ENCODE results near the gene BHLHA15.

BHLHA15 gene

DNA sequence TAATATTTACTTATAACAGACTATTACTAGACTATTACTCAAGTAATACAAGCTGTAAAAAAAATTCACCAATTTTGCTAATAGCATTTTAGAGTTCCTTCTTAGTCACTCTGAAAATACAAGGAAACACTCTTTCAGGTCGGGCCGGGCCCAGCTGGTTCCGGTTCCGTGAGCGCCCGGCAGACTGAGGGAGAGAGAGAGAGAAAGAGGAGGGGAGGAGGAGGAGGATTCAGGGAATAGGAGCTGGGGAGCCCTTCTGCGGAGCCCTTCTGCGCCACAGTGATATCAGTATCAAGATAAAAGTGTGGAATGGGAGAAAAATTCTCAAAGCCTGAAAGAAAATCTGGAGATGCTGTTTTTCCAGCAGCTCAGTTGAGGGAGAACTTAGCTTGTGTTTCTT lies 30.5 kb upstream of the BHLHA15 start:
- peaks cover 3% of the 10 kb centered on the region for H3K79me1 ChIP-seq (ENCODE audit: low read depth, low read length)
- H3K4me1 ChIP-seq (ENCODE audit: control insufficient read depth in 2 of 2, insufficient read depth in 1 of 2, low read depth in 1 of 2, low read length in 2 of 2), result no peaks in the 10 kb centered on the region
- H3K4me2 ChIP-seq (ENCODE audit: insufficient read depth, low read length, poor library complexity, severe bottlenecking), result no peak overlapping the region
- H2AFZ ChIP-seq (ENCODE audit: low read length), result no peak overlapping the region
- no peak overlapping the region for H3K14ac ChIP-seq (ENCODE audit: low read length)
- no peak overlapping the region for H2BK12ac ChIP-seq (ENCODE audit: low read length)
- H2BK5ac ChIP-seq (ENCODE audit: low read length), result no peak overlapping the region
- no peak overlapping the region for H3K27ac ChIP-seq (replicated peaks; ENCODE audit: low read length)
- H4K91ac ChIP-seq (ENCODE audit: low read depth, low read length, poor library complexity), result no peak overlapping the region
- no peaks in the 10 kb centered on the region for H3K27me3 ChIP-seq (ENCODE audit: control insufficient read depth in 3 of 3, insufficient read depth in 3 of 3, low read depth in 1 of 3, low read length in 3 of 3)
- H3K4me3 ChIP-seq (ENCODE audit: low read length in 2 of 2), result no peak overlapping the region
- no peak overlapping the region for H3K4ac ChIP-seq (ENCODE audit: low read length)
- H3K36me3 ChIP-seq (replicated peaks in 1 of 2; ENCODE audit: control insufficient read depth in 2 of 2, insufficient read depth in 2 of 2, low read length in 2 of 2), result peaks cover 7 to 38% of the 10 kb centered on the region in 2 donors
- no peak overlapping the region for H4K8ac ChIP-seq (ENCODE audit: low read depth, low read length)
- no peak overlapping the region for H3K18ac ChIP-seq (ENCODE audit: low read length)
- H2BK120ac ChIP-seq (ENCODE audit: low read depth, low read length), result no peak overlapping the region
- WGBS, 2 donors (ENCODE audit: extremely low coverage in 2 of 2, insufficient read length in 2 of 2, insufficient replicate concordance in 1 of 2), result no CpG with 5 or more reads among the region's 8 CpGs
- H2BK15ac ChIP-seq (ENCODE audit: low read length), result no peak overlapping the region
- no peak overlapping the region for H3K23ac ChIP-seq (ENCODE audit: low read depth, low read length, poor library complexity)
- no peak for DNase-seq (ENCODE audit: low spot score)
- H3K9ac ChIP-seq (ENCODE audit: low read depth, low read length, poor library complexity), result no peak overlapping the region
- H3K9me3 ChIP-seq (replicated peaks in 1 of 2; ENCODE audit: control insufficient read depth in 2 of 2, insufficient read depth in 1 of 2, low read depth in 1 of 2, low read length in 2 of 2), result peaks cover 0 to 3% of the 10 kb centered on the region in 2 donors
- no peak overlapping the region for H2AK5ac ChIP-seq (ENCODE audit: low read depth, low read length)

DNA sequence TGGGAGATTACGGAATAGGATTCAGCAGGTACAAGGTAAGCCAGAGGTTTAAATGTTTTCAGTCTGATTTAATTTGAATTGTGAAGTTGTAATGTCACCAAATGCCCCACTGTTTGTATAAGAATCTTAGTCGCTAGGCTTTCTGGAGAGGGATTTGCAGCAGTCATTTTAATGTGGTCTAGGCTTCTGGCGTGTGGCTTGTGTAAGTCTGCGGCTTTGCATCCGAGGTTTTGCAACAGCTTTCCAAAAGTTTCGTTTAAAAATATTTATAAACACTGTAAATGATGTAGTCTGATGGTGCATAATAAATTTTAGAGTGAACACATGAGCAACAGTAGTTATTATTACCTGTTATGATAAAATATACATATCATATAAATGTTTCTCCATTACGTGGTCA lies 26.1 kb upstream of the BHLHA15 start:
- Histone ChIP-seq H2BK15ac (ENCODE audit: low read length) (no peak overlapping the region), H3K4ac (ENCODE audit: low read length) (no peak overlapping the region), H4K8ac (ENCODE audit: low read depth, low read length) (no peak overlapping the region), H2BK120ac (ENCODE audit: low read depth, low read length) (no peak overlapping the region), H3K9me3 (replicated peaks in 1 of 2; ENCODE audit: control insufficient read depth in 2 of 2, insufficient read depth in 1 of 2, low read depth in 1 of 2, low read length in 2 of 2) (peaks cover 5 to 9% of the 10 kb centered on the region in 2 donors), H3K18ac (ENCODE audit: low read length) (no peak overlapping the region), H3K23ac (ENCODE audit: low read depth, low read length, poor library complexity) (no peak overlapping the region), H3K9ac (ENCODE audit: low read depth, low read length, poor library complexity) (no peak overlapping the region), H3K4me3 (ENCODE audit: low read length in 2 of 2) (no peak overlapping the region), H3K27ac (replicated peaks; ENCODE audit: low read length) (no peak overlapping the region), H3K36me3 (replicated peaks in 1 of 2; ENCODE audit: control insufficient read depth in 2 of 2, insufficient read depth in 2 of 2, low read length in 2 of 2) (peaks cover 5 to 40% of the 10 kb centered on the region in 2 donors), H3K79me1 (ENCODE audit: low read depth, low read length) (no peaks in the 10 kb centered on the region), H2AK5ac (ENCODE audit: low read depth, low read length) (no peak overlapping the region), H3K27me3 (ENCODE audit: control insufficient read depth in 3 of 3, insufficient read depth in 3 of 3, low read depth in 1 of 3, low read length in 3 of 3) (no peaks in the 10 kb centered on the region), H4K91ac (ENCODE audit: low read depth, low read length, poor library complexity) (no peak overlapping the region), H3K14ac (ENCODE audit: low read length) (no peak overlapping the region), H2AFZ (ENCODE audit: low read length) (no peak overlapping the region), H2BK5ac (ENCODE audit: low read length) (no peak overlapping the region), H3K4me2 (ENCODE audit: insufficient read depth, low read length, poor library complexity, severe bottlenecking) (no peak overlapping the region), H3K4me1 (ENCODE audit: control insufficient read depth in 2 of 2, insufficient read depth in 1 of 2, low read depth in 1 of 2, low read length in 2 of 2) (no peaks in the 10 kb centered on the region), H2BK12ac (ENCODE audit: low read length) (no peak overlapping the region)
- WGBS, 2 donors (ENCODE audit: extremely low coverage in 2 of 2, insufficient read length in 2 of 2, insufficient replicate concordance in 1 of 2), result no CpG with 5 or more reads among the region's 7 CpGs
- DNase-seq (ENCODE audit: low spot score), result no peak

DNA sequence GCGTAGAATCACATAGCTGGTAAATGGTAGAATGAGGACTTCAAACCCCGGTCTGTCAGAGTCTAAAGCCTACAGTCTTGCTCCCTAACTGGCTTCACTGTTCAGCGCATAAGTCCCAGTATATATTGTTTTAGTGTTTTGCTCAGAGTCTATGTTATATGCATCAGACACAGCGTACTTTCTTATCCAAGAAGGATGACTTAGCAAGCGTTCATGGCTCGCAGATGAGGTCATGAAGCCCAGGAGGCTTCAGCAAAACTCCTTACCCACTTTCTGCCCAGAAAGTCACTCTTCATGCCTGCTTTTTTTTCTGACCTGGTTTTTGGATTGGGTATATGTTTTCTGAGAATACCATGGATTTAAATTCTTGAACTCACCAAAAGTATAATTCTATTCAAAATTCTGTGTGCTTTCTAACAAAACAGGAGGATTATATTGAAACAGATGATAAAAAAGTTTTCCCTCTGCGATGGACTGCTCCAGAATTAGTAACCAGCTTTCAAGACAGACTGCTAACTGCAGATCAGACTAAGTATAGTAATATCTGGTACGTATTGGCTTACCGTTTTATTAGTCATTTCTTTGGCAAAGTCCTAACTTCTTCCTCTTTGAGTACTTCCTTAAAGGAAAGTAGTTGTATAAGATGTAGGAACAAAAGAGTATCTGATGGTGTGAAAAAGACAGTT lies 24.6 kb upstream of the BHLHA15 start:
- Histone ChIP-seq H3K27me3 (ENCODE audit: control insufficient read depth in 3 of 3, insufficient read depth in 3 of 3, low read depth in 1 of 3, low read length in 3 of 3) (no peaks in the 10 kb centered on the region), H3K4me3 (ENCODE audit: low read length in 2 of 2) (no peak overlapping the region), H4K91ac (ENCODE audit: low read depth, low read length, poor library complexity) (no peak overlapping the region), H4K8ac (ENCODE audit: low read depth, low read length) (no peak overlapping the region), H3K14ac (ENCODE audit: low read length) (no peak overlapping the region), H3K9me3 (replicated peaks in 1 of 2; ENCODE audit: control insufficient read depth in 2 of 2, insufficient read depth in 1 of 2, low read depth in 1 of 2, low read length in 2 of 2) (peaks cover 5 to 9% of the 10 kb centered on the region in 2 donors), H2BK15ac (ENCODE audit: low read length) (no peak overlapping the region), H2BK12ac (ENCODE audit: low read length) (no peak overlapping the region), H3K4ac (ENCODE audit: low read length) (no peak overlapping the region), H2AK5ac (ENCODE audit: low read depth, low read length) (no peak overlapping the region), H2BK5ac (ENCODE audit: low read length) (no peak overlapping the region), H3K36me3 (replicated peaks in 1 of 2; ENCODE audit: control insufficient read depth in 2 of 2, insufficient read depth in 2 of 2, low read length in 2 of 2) (peaks cover 6 to 48% of the 10 kb centered on the region in 2 donors), H3K79me1 (ENCODE audit: low read depth, low read length) (no peaks in the 10 kb centered on the region), H3K9ac (ENCODE audit: low read depth, low read length, poor library complexity) (no peak overlapping the region), H3K4me2 (ENCODE audit: insufficient read depth, low read length, poor library complexity, severe bottlenecking) (no peak overlapping the region), H2AFZ (ENCODE audit: low read length) (no peak overlapping the region), H3K18ac (ENCODE audit: low read length) (no peak overlapping the region), H3K23ac (ENCODE audit: low read depth, low read length, poor library complexity) (no peak overlapping the region), H2BK120ac (ENCODE audit: low read depth, low read length) (no peak overlapping the region), H3K4me1 (ENCODE audit: control insufficient read depth in 2 of 2, insufficient read depth in 1 of 2, low read depth in 1 of 2, low read length in 2 of 2) (no peaks in the 10 kb centered on the region), H3K27ac (replicated peaks; ENCODE audit: low read length) (no peak overlapping the region)
- WGBS, 2 donors (ENCODE audit: extremely low coverage in 2 of 2, insufficient read length in 2 of 2, insufficient replicate concordance in 1 of 2), result no CpG with 5 or more reads among the region's 9 CpGs
- no peak for DNase-seq (ENCODE audit: low spot score)

DNA sequence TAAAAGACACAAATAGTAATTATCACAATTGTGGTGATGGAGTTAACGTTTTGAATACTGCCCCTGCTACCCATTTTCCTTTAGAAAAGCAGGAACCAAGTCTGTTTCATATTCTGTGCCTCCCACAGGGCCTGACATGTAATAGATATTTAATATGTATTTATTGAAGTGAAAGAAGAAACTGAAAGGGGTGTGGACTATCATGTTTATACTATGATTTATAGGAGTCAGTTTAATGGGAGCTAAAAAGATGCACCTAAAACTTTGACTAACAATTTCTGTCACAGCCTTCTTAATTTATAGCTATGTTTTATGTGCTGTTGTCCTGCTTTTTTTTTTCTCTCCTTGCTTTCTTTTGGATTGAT lies 24.1 kb upstream of the BHLHA15 start:
- Histone ChIP-seq H3K4ac (ENCODE audit: low read length) (no peak overlapping the region), H3K4me3 (ENCODE audit: low read length in 2 of 2) (no peak overlapping the region), H3K27ac (replicated peaks; ENCODE audit: low read length) (no peak overlapping the region), H3K23ac (ENCODE audit: low read depth, low read length, poor library complexity) (no peak overlapping the region), H3K36me3 (replicated peaks in 1 of 2; ENCODE audit: control insufficient read depth in 2 of 2, insufficient read depth in 2 of 2, low read length in 2 of 2) (peaks cover 11 to 54% of the 10 kb centered on the region in 2 donors), H2BK12ac (ENCODE audit: low read length) (no peak overlapping the region), H3K18ac (ENCODE audit: low read length) (no peak overlapping the region), H3K79me1 (ENCODE audit: low read depth, low read length) (no peaks in the 10 kb centered on the region), H3K4me1 (ENCODE audit: control insufficient read depth in 2 of 2, insufficient read depth in 1 of 2, low read depth in 1 of 2, low read length in 2 of 2) (no peaks in the 10 kb centered on the region), H3K9ac (ENCODE audit: low read depth, low read length, poor library complexity) (no peak overlapping the region), H3K4me2 (ENCODE audit: insufficient read depth, low read length, poor library complexity, severe bottlenecking) (no peak overlapping the region), H4K91ac (ENCODE audit: low read depth, low read length, poor library complexity) (no peak overlapping the region), H3K27me3 (ENCODE audit: control insufficient read depth in 3 of 3, insufficient read depth in 3 of 3, low read depth in 1 of 3, low read length in 3 of 3) (no peaks in the 10 kb centered on the region), H3K14ac (ENCODE audit: low read length) (no peak overlapping the region), H2BK15ac (ENCODE audit: low read length) (no peak overlapping the region), H4K8ac (ENCODE audit: low read depth, low read length) (no peak overlapping the region), H2BK120ac (ENCODE audit: low read depth, low read length) (no peak overlapping the region), H2AFZ (ENCODE audit: low read length) (no peak overlapping the region), H2AK5ac (ENCODE audit: low read depth, low read length) (no peak overlapping the region), H3K9me3 (replicated peaks in 1 of 2; ENCODE audit: control insufficient read depth in 2 of 2, insufficient read depth in 1 of 2, low read depth in 1 of 2, low read length in 2 of 2) (peaks cover 5 to 9% of the 10 kb centered on the region in 2 donors), H2BK5ac (ENCODE audit: low read length) (no peak overlapping the region)
- no peak for DNase-seq (ENCODE audit: low spot score)
- no CpG with 5 or more reads among the region's 1 CpG for WGBS, 2 donors (ENCODE audit: extremely low coverage in 2 of 2, insufficient read length in 2 of 2, insufficient replicate concordance in 1 of 2)

Data from neuronal stem cell (in vitro differentiated cells).